ENCODE results near the gene OR52I1.

Gene OR52I1

DNA sequence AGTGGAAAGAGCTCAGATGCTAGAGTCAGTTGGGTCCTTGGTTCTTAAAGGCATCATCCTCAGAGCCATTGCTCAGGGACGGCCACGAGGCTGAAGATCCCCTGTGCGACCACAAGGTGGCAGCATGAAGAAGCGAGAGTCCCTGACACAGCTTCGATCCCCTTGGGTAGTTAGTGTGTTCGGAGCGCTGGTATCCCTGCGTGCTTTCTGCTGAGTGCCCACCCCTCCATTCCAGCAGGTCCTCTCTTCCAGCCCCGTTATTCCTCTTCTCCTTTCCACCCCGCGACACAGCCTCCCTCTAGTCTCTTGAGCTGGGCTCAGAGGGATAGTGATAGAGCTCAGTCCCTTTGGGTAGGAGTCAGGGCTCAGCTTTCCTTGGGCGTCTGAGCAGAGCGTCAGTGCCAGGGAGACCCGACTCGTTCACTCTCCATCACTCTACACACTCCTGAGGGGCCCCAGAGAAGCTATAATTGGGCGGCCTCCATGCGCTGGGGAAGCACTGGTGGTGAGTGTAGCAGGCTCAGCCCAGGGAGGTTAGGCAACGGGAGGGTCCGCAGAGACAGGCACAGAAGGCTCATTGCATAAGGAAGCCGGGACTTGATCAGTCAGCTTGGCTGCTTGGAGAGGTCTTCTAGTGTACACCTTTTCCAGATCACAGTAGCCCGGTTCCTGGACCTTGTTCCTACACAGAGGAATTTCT is 43.3 kb downstream of the OR52I1 start, which contains the start of gene OR51D1:
OR51D1 (plus strand) TSS at position 516 of the 700 bp plus-strand sequence. CDS start 2,314 bp downstream, outside the sequence.
- no peaks in the 10 kb centered on the region for H3K9me3 Mint-ChIP-seq
- H3K4me3 Mint-ChIP-seq, result no peak within 1 kb of the TSS
- no peaks in the 10 kb centered on the region for H3K36me3 Mint-ChIP-seq (ENCODE audit: insufficient read depth)
- H3K27me3 Mint-ChIP-seq, result peaks cover 11 to 23% of the 10 kb centered on the region in 2 donors
- no peaks in the 10 kb centered on the region for H3K4me1 Mint-ChIP-seq (ENCODE audit: low read depth in 2 of 2)
- ATAC-seq (replicated peaks), result peak; percentile 96
- peak; percentile 63 to 72 (median 67) for DNase-seq
- no peak within 1 kb of the TSS for H3K27ac Mint-ChIP-seq

- Mint-ChIP-seq H3K27me3 (peaks cover 13 to 27% of the 10 kb centered on the region in 2 donors), H3K4me1 (ENCODE audit: low read depth in 2 of 2) (no peaks in the 10 kb centered on the region), H3K27ac (no peak overlapping the region), H3K9me3 (no peaks in the 10 kb centered on the region), H3K36me3 (ENCODE audit: insufficient read depth) (no peaks in the 10 kb centered on the region), H3K4me3 (no peak overlapping the region)
- DNase-seq (no peak), ATAC-seq (replicated peaks) (no peak)
Observed at GRCh38 chr11:4637662-4638047, 43.8 kb downstream of the OR52I1 start.

DNA sequence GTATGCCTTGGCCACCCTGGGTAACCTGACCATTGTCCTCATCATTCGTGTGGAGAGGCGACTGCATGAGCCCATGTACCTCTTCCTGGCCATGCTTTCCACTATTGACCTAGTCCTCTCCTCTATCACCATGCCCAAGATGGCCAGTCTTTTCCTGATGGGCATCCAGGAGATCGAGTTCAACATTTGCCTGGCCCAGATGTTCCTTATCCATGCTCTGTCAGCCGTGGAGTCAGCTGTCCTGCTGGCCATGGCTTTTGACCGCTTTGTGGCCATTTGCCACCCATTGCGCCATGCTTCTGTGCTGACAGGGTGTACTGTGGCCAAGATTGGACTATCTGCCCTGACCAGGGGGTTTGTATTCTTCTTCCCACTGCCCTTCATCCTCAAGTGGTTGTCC is 46.1 kb downstream of the OR52I1 start:
- H3K27ac Mint-ChIP-seq, result no peak overlapping the region
- H3K4me3 Mint-ChIP-seq, result no peak overlapping the region
- DNase-seq (no peak), ATAC-seq (replicated peaks) (no peak)
- no peaks in the 10 kb centered on the region for H3K4me1 Mint-ChIP-seq (ENCODE audit: low read depth in 2 of 2)
- H3K27me3 Mint-ChIP-seq, result peaks cover 30 to 45% of the 10 kb centered on the region in 2 donors
- no peaks in the 10 kb centered on the region for H3K9me3 Mint-ChIP-seq
- no peaks in the 10 kb centered on the region for H3K36me3 Mint-ChIP-seq (ENCODE audit: insufficient read depth)

DNA sequence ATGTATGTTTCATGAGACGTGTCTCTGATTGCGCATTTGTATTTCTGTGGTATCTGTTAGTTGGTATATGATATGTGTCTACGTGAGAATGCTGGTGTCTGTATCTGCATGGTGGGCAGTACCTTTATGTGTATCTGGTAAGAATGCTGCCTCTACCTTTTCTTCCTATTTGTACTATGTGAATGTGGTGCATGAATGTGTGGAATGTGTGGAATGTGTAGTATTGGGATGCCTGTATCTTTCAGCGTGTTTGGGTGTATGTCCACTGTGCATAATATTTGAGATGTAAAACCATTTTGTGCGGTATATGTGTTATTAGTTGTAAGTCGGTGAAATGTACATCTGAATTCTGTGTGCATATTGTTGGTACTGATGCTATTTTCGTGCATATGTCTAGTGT is 47.7 kb downstream of the OR52I1 start:
- Mint-ChIP-seq H3K36me3 (ENCODE audit: insufficient read depth) (no peaks in the 10 kb centered on the region), H3K27me3 (peaks cover 35 to 45% of the 10 kb centered on the region in 2 donors), H3K4me1 (ENCODE audit: low read depth in 2 of 2) (no peaks in the 10 kb centered on the region)

DNA sequence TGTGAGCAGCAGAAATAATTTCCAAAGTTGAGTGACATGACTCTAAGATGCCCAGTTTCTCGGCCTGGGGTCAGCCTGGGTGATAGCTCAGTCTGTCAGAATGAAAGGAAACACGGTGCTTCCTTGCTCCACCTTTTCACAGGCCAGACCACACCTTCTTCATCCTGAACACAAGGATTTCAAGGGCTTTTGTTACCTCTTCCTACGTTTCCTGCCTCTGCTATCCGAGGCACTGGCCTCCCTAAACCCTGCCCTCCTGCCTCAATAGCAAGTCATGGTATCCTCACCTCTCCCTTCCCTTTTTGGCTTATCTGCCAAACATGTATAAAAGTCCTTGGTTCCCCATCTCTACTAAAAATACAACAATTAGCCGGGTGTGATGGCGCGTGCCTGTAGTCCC is 48.2 kb downstream of the OR52I1 start:
- no peaks in the 10 kb centered on the region for H3K4me1 Mint-ChIP-seq (ENCODE audit: low read depth in 2 of 2)
- no peak overlapping the region for H3K27ac Mint-ChIP-seq
- ATAC-seq (replicated peaks) (no peak), DNase-seq (no peak)
- no peak overlapping the region for H3K4me3 Mint-ChIP-seq
- H3K27me3 Mint-ChIP-seq, result peaks cover 35 to 45% of the 10 kb centered on the region in 2 donors
- no peaks in the 10 kb centered on the region for H3K9me3 Mint-ChIP-seq
- H3K36me3 Mint-ChIP-seq (ENCODE audit: insufficient read depth), result no peaks in the 10 kb centered on the region

More for the DNA sequence above, 47.7 kb downstream of the OR52I1 start:
- DNase-seq (no peak), ATAC-seq (replicated peaks) (no peak)
- Mint-ChIP-seq H3K27ac (no peak overlapping the region), H3K4me3 (no peak overlapping the region), H3K9me3 (no peaks in the 10 kb centered on the region)

DNA sequence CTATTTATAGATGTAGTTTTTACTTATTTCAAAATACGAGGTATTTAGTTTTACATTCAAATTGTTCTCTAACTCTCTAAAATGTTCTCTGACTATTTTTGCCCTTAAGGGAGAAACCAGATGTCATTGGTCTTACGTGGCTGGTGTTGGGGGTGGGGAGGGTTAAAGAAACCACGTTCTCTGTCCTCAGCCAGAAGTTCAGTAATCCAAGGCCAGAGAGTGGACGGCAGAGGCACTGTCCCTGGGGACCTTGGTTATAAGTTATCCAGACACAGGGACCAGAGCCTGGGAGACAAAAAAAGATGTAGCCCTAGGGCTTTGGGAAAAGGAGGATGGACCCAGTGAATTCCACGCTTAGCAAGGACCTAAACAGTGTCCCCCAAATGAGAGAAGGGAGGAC is 49.2 kb downstream of the OR52I1 start:
- H3K9me3 Mint-ChIP-seq, result no peaks in the 10 kb centered on the region

DNA sequence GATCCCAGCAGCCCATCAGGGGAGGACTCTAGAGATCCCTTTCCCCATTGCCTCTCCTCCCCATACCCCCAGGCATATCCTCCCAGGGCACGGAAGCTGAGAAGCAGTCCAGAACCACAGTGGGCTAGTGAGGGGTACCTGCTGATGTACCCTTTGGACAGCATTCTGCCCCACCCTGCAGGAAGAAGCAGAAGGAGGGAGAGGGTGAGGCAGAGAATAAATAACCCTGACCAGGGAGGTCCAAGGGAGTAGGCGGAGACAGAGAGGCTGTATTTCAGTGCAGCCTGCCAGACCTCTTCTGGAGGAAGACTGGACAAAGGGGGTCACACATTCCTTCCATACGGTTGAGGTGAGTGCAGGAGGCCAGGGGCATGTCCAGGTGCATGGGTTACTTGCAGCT is 49.8 kb downstream of the OR52I1 start, which contains the start of gene OR51E1:
OR51E1 (plus strand) TSS at position 301 of the 400 bp plus-strand sequence. CDS start 8,545 bp downstream, outside the sequence.
- Mint-ChIP-seq H3K4me1 (ENCODE audit: low read depth in 2 of 2) (no peaks in the 10 kb centered on the region), H3K9me3 (no peaks in the 10 kb centered on the region), H3K27me3 (peaks cover 35 to 45% of the 10 kb centered on the region in 2 donors), H3K36me3 (ENCODE audit: insufficient read depth) (no peaks in the 10 kb centered on the region), H3K4me3 (no peak within 1 kb of the TSS), H3K27ac (no peak within 1 kb of the TSS)
- DNase-seq, result no peak
- no peak for ATAC-seq (replicated peaks)

More for the DNA sequence above, 49.2 kb downstream of the OR52I1 start:
- no peaks in the 10 kb centered on the region for H3K4me1 Mint-ChIP-seq (ENCODE audit: low read depth in 2 of 2)
- no peak for DNase-seq
- H3K36me3 Mint-ChIP-seq (ENCODE audit: insufficient read depth), result no peaks in the 10 kb centered on the region
- H3K4me3 Mint-ChIP-seq, result no peak overlapping the region
- H3K27me3 Mint-ChIP-seq, result peaks cover 35 to 45% of the 10 kb centered on the region in 2 donors
- no peak for ATAC-seq (replicated peaks)
- H3K27ac Mint-ChIP-seq, result no peak overlapping the region

DNA sequence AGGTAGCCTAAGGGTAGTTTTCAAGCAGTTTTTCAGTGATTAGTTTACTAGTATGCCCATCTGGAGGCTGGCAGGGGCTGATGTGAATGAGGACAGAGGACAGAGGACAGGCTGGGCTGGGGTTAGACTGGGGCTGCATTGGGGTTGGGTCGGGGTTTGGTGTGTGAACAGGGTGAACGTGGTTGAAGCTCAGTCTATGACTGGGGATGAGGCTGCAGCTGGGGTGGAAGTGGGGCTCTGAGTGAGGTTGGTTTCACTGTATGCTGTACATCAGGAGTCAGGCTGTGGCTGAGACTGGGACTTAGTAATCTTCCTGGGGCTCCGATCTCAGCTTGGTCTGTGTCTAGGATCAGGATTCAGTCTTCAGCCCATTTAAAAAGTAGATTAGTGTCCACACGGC is 50.4 kb downstream of the OR52I1 start:
- H3K4me1 Mint-ChIP-seq (ENCODE audit: low read depth in 2 of 2), result no peaks in the 10 kb centered on the region
- H3K27me3 Mint-ChIP-seq, result peaks cover 35 to 45% of the 10 kb centered on the region in 2 donors
- H3K27ac Mint-ChIP-seq, result no peak overlapping the region
- DNase-seq, result no peak
- ATAC-seq (replicated peaks), result no peak
- H3K4me3 Mint-ChIP-seq, result no peak overlapping the region
- no peaks in the 10 kb centered on the region for H3K9me3 Mint-ChIP-seq
- no peaks in the 10 kb centered on the region for H3K36me3 Mint-ChIP-seq (ENCODE audit: insufficient read depth)

All from effector memory CD8-positive, alpha-beta T cell (primary cell).